Stimulated activated CD4-positive, alpha-beta T cell treated with anti-CD3 and anti-CD28 coated beads, TNF-alpha, amount 100 ng/mL, for 48 hours (primary cell): ENCODE measurements around the gene ABHD18.

Source experiments
- DNase-seq, 3 donors: peaks; one replicate each; pipeline ENCODE4 v3.0.0-alpha.2; 2020; ENCODE audit warnings: low read depth in 3 of 3

The ABHD18 gene

GRCh38 chr4:128068918-128069317 is 103.7 kb downstream of the ABHD18 start:
- no peak for DNase-seq

- DNase-seq = no peak
Measured at GRCh38 chr4:128076464-128076863, 111.3 kb downstream of the ABHD18 start.
